ENCODE data around the gene OR4F15. TPM values are rescaled to one million over a fixed set of nuclear protein-coding genes. Genes with fewer than 3 reads are reported as not detected.

Gene OR4F15, protein sequence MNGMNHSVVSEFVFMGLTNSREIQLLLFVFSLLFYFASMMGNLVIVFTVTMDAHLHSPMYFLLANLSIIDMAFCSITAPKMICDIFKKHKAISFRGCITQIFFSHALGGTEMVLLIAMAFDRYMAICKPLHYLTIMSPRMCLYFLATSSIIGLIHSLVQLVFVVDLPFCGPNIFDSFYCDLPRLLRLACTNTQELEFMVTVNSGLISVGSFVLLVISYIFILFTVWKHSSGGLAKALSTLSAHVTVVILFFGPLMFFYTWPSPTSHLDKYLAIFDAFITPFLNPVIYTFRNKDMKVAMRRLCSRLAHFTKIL
- 0.05 TPM in 1 of 2 replicates, not detected in the other for total RNA-seq

DNA sequence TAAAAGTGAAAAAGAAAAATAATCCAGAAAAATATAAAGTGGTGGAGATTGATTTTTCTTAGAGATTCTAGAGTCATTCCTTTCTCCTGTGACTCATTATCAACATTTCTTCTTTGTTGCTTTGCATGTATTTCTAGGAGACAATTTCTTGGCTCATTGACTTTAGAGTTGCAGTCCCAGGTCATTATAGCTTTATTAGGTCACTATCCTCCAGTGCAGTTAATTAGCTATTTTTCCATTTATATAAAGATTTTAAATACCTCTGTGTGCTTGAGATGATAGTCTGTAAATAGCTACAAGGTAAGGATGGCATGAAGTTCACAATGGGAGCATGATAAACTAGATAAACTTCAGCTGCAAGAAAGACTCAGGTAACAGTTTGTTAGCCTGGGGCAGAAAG, at the start of gene OR4F15:
TSS of gene OR4F15 (plus strand) at position 301 of the 400 bp plus-strand sequence. CDS start 5,985 bp downstream, outside the sequence.

DNA sequence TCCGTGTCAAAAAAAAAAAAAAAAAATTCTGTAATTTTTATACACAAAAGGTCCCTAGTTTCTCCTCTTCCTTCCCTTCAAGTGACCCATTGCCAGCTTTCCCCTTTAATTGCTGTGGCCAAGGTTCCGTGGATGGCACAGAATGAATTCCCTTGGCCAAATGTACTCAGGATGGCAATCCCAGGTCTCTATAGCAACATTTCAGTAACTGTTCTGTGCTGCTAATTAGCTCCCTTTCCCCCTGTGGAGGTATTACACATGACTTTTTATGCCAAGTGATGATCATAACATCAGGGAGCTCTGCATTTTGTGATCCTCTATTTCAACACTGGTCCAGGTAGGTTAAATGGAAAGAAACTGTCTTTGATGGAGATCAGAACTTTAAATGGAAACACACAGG, 8.8 kb upstream of the OR4F15 start, which contains the start of gene OR4F6:
TSS of gene OR4F6 (plus strand) at position 301 of the 400 bp plus-strand sequence. CDS start 2,211 bp downstream, outside the sequence.

Other genes starting within 250 kb of the OR4F15 start
- 30.1 and 42.5 TPM in 2 replicates for gene TM2D3, start 159.8 kb upstream of the OR4F15 start, total RNA-seq
- gene TARS3, start 87.7 kb upstream of the OR4F15 start, total RNA-seq: 13.9 and 14.3 TPM in 2 replicates
- not detected in 2 replicates for gene OR4F6, start 8.7 kb upstream of the OR4F15 start, total RNA-seq

Data from smooth muscle cell of the umbilical artery (primary cell).